T-helper 1 cell treated with Interleukin-12 subunit alpha and Interleukin-12 subunit beta and Interleukin-4 antibody, amounts not matched to agents 30 ng/mL and 1 ng/mL, for 36 hours (primary cell): ENCODE measurements around the gene IGSF3. TPM values are rescaled to one million over a fixed set of nuclear protein-coding genes. Genes with fewer than 3 reads are reported as not detected.
"Not testable (repeated sequence)": the region's sequence is repeated elsewhere in the genome, so short reads cannot be mapped to it uniquely, and the experiment has no call there.

Experiments
- intact Hi-C: fragments of 100-400 bp; cut with micrococcal nuclease; formaldehyde crosslinking; loops from one replicate; pipeline ENCODE4 v1.15.1; 2024
- total RNA-seq: library from RNA; stranded (reverse); gene quantifications from 2 replicates; pipeline ENCODE4 v1.2.3, GENCODE V29; 2022

IGSF3 gene
- total RNA-seq, 1 donor from 2014 or later = 0.83 TPM

GRCh38 chr1:116664366-116664977 lies 3.1 kb downstream of the IGSF3 start:
- intact Hi-C loops = loop anchor here (2.0 kb wide), 1 partner anchor 40 kb away; no protein-coding TSS in a partner anchor

DNA sequence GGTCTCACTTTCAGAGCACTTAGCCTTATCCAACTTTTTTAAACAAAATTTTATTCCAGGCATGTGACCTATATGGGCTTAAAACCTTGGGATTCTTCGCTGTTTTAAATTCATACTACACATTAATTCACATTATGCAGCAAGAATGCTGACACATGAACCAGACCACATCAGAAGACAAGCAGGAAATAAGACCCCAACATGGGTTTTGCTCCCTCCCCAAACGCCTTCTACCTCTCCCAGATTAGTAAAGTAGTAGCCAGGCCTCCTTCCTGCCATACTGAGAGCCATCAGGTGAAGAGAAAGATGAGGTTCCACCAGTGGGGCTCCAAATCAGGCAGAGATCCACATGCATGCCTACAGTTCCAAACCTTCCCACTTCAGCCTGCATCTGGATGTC lies 3.7 kb downstream of the IGSF3 start:
- intact Hi-C loops = loop anchor here (2.0 kb wide), 1 partner anchor 39 kb away; no protein-coding TSS in a partner anchor

GRCh38 chr1:116661633-116662032 lies 5.9 kb downstream of the IGSF3 start:
- intact Hi-C loops = no loop called here

DNA sequence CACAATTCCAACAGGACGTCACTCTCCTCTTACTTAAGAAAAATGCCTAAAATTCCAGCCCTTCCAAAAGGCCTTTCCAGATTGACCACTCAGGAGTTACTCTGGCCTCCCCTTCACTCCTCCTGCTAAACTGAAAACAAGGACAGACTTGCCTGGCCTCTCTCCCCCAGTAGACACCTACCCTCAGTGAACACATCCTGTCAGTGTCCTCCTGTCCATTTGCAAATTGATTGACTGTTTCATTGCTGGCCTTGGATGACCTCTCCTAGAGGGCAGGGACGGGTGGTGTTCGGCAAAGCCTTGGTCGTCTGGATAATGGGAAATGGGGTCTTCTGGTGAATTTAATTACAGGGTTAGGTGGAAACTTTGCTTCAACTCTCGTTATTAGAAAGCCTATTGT lies 8.9 kb downstream of the IGSF3 start:
- intact Hi-C loops = not testable (repeated sequence)

DNA sequence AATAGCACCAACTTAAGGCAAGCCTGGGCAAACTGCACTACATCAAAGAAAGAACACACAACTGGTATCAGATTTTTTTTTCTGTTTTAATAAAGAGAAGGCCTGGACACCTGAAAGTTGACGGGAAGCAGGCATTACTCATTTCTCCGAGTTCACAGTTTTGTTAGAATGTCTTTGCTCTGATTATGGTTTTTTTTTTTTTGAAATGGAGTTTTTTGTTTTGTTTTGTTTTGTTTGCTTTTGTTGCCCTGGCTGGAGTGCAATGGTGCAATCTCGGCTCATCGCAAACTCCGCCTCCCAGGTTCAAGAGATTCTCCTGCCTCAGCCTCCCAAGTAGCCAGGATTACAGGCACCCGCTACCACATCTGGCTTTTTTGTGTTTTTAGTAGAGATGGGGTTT lies 9.7 kb downstream of the IGSF3 start:
- intact Hi-C loops = not testable (repeated sequence)

DNA sequence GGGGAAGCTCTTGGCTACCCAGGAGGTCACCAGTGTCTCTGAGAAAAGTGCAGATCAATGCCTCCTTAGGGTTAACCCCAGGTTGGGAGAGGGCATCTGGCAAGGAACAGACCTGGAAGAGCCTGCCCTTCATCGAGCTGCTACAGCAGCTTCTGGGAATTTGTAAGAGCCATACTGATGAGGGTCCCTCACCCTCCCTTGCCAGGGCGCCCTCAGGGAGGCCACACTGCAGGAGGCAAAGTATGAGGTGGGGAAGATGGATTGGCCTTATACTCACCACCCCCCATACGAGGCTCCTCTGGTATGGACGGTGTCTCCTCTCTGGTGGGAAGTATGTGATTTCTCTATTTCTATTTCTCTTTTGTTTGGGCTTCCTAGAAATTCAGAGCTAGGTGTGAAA lies 13.2 kb downstream of the IGSF3 start:
- intact Hi-C loops = no loop called here

- intact Hi-C loops = not testable (repeated sequence)
Observed at GRCh38 chr1:116652598-116652997, 14.9 kb downstream of the IGSF3 start.

- intact Hi-C loops = not testable (repeated sequence)
Observed at GRCh38 chr1:116650781-116651180, 16.8 kb downstream of the IGSF3 start.

DNA sequence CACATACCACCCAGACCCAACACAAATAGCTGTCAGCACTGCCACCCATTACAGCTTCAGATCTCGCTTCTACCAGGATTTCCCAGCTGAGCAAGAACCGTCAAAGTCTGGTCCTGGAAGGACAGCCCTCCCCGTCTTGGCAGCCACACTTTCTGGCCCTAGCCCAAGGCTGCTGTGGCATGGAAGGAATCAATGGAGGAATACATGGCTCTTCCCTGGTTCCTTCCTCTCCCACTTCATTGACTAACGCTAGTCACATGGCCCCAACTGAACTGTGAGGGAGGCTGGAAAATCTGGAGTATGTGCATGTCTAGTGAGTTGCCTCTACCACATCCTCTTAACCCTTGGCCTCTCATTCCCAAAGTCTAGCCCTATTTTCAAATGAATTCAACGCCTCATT lies 18.5 kb downstream of the IGSF3 start:
- intact Hi-C loops = not testable (repeated sequence)

DNA sequence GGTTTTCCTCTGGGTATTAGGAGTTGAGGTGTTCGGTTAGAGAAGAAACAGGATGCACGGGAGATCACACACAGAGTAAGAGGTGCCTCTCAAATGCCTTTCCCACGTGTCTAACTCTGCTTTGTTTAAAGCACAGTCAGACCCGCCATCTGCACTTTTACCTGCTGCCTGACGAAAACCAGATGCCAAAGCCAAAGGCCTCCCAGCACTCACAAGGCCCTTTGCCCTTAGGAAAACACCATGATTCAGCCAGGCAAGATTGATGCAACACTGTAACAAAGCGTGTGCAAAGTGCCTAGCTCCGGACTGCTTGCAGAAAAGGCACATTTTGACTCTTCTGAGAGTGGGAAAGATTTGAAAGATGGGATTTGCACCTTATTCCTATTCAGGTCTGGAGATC lies 19.2 kb downstream of the IGSF3 start:
- intact Hi-C loops = not testable (repeated sequence)

- intact Hi-C loops = not testable (repeated sequence)
Observed at GRCh38 chr1:116647186-116647585, 20.3 kb downstream of the IGSF3 start.

GRCh38 chr1:116646673-116647170 lies 20.8 kb downstream of the IGSF3 start:
- intact Hi-C loops = not testable (repeated sequence)

- intact Hi-C loops = not testable (repeated sequence)
Observed at GRCh38 chr1:116645802-116646672, 21.5 kb downstream of the IGSF3 start.

DNA sequence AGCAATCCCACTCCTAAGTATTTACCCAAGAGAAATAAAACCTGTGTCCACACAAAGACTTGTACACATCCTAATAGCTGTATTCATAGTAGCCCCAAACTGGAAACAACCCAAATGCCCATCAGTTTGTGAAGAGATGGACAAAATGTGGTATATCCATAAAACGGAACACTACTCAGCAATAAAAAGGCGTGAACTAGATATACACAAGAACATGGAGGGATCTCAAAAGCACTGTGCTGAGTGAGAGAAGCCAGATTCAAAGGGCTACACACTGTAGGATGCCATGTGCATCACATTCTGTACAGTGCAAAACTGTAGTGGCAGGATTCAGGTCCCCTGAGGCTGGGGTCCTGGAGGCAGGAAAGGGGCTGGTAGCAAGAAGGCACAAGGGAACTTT lies 22.5 kb downstream of the IGSF3 start:
- intact Hi-C loops = not testable (repeated sequence)

GRCh38 chr1:116644096-116644495 lies 23.4 kb downstream of the IGSF3 start:
- intact Hi-C loops = not testable (repeated sequence)

DNA sequence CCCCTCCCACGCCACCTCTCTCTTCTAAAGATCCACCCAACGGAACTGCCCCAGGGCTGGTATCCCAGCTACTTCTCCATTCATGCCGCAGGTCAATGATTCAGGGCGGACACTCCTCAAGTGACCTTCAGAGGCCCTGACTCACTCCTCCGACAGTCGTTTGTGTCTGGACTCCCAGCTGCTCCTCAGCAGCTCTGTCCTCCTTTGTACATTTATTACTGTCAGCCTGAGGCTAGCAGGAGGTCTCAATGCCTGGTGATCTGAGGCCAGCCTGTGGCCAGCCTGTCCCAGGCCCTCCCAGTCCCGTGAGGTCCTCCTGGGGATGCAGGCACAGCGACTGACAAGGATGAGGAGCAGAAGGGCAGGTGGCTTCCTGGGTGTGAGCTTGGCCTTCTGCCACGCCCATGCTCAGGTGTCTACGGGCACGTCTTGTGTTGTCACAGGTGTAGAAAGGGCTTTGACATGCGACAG lies 24.2 kb downstream of the IGSF3 start:
- intact Hi-C loops = not testable (repeated sequence)

GRCh38 chr1:116642311-116643280 lies 24.9 kb downstream of the IGSF3 start:
- intact Hi-C loops = not testable (repeated sequence)

DNA sequence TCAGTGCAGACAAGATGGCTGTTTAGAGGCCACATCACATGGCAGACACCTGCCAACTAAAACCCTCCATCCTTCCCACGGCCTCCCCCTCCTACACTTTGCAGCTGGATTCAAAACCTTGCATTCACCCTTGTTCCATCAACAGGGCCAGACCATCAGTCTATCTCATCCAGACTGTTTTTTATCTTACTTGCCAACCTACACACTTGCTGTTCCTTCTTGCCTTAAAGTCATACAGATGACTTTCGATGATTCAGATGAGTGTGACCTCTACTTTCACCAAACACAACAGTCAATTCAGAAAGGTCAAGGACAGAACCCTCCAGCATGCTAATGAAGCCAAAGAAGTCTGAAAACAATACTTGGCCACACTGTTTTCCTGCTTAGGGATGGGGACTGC lies 29.9 kb downstream of the IGSF3 start:
- intact Hi-C loops = not testable (repeated sequence)

GRCh38 chr1:116636584-116636983 lies 30.9 kb downstream of the IGSF3 start:
- intact Hi-C loops = not testable (repeated sequence)

DNA sequence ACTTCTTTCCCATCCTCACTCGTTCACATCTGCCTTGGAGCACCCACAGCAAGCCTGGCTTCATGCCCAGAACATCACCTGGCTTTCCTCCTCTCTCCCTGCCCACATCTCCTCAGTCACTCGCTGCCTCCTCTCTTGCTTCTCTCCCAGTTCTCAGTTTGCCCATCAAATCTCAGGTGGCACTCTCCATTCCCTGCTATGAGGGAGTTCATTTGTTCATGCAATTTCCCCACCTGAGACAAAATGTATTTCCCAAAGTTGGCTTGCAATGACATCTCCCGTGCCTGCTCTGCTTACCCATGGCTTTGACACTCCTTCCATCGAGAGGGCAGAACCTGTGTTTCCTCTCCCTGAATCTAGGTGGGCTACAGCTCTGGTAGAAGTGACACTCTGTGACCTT lies 33.1 kb downstream of the IGSF3 start:
- intact Hi-C loops = not testable (repeated sequence)
